ENCODE data around the gene AQP2.
A peak's percentile ranks its signal among the peaks of the same experiment; 100 is the strongest.

The AQP2 gene

GRCh38 chr12:49942512-49942893, 8.0 kb upstream of the AQP2 start:
- no peak for DNase-seq

DNA sequence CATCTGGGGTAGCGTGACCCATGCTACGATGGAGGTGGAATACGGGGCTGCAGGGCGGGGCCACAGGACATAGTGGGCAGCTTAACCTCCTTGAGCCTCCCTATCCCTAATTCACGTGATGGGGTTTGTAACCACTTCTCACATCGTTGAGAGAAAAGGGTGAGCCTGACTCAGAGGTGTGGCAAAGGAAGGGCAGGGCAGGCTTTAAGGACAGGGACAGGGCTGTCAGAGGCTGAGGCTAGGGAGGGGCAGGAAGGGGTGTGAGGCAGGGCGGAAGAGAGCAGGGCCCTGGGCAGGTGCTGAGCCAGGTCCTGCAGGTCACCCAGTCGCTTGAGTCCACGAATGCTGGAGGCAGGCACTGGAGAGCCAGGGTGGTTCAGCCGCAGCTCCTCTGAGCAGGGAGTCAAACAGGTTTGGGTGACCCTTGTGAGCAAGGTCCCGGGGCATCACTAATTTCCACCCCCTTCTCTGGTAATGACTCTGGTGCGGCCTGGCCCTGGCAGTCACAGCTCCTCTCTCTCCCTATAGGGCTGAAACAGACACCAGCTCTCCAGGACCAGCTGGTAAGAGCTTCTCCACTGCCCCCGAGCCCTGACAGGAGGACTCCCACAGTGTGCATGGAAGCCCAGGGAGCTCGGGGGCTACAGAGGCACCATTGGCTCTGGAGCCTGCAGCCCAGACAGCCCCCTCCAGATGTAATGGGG, 7.5 kb upstream of the AQP2 start:
- DNase-seq: no peak

DNA sequence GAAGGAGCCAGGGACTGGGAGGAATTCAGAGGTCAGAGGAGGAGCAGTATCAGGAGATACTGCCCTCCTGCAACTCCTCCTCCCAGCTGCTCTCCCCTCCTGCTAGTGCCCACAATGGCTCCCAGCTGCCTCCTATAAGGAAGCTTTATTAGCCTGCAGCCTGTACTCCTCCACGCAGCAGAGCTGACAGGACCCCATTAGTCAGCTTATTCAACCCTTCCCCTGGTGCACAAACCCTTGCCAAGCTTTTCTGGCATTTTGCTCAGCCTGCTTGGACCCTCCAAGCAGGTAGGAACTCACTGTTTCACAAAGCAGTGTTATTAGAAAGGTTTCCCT, 6.9 kb upstream of the AQP2 start:
- DNase-seq: no peak

DNA sequence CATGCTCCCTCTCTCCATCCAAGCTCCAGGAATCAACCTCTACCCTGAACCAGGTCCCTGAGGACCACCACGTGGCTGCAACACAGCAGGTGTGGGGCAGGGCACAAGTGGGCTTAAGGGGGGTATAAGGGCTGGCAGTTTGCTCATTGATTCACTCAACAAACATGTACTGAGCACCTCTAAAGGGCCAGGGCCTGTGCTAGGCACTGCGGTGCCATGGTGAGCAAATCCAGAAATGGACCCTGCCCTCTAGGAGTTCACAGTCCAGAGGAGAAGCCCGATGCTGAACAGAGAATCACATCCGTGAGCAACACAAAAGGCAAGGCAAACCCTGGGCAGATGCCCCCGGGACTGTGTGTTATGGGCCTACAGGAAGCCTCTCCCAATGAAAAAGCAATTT, 6.5 kb upstream of the AQP2 start:
- no peak for DNase-seq

DNA sequence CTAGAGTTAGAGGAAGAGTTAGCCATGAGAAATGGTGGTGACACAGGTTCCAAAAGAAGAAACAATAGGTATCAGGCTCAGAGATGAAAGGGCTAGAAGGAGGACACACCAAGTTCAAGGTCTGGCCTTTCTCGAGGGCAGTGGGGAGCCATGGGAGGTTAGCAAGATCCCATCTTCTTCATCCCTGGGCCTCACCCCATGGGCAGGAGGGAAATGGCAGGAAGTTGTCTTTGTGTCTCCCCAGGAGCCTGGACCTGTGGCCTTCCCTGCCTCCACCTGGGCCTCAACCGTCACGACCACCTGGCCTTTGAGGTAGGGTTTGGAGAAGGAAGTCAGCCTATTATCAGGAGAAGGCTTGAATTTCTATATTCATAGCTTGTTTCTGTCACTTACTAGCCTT, 5.8 kb upstream of the AQP2 start:
- DNase-seq: no peak

DNA sequence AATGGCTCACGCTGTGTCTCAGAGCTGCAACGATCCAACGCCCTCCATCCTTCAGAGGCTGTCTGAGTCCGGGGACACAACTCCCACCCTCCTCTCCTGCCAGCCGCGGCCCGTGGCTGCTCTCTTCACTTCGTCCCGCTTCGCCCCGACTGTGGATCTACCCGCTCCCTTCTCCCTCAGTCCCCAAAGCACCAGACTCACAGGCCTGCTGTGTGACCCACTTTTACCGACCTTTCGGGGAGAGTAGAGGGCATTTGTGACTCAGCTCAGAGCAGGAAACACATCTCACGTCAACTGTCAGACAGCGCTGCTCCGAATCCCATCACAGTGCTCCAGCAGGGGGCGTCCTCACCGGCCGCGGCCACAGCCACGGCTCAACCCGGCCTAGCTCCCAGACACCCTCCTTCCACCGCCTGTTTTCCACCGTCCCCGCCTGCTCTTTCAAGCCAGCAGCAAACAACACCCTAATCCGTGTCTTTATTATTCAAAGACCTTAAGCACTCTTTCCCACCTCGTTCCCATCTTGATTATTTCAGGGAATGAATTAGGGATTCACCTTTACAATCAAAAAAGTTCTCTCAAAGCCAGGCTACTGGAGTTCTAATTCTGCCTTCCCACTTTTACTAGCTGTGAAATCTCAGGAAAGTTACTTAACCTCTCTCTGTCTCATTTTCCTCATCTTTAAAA, 5.0 kb upstream of the AQP2 start:
- peak; percentile 89 to 93 (median 93) for DNase-seq

- no peak for DNase-seq
Observed at GRCh38 chr12:49946086-49946485, 4.5 kb upstream of the AQP2 start.

DNA sequence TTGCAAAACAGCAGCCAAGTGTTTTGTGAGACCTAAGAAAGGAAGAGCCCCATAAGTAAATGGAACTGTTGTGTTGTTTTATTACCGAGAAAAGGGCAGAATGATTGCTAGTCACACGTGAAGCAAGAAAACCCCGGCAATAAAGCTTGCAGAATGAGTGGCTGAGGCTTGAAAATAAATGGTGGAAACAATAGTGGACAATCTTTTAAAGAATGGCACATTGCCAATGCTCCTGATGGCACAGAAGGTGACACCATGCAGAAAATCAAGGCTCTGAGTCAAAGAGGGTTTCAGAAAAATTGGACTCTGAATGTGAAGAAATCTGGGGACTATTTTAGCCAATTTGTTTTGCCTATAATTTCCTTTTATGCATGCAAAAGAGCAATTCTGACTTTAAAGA, 4.0 kb upstream of the AQP2 start:
- no peak for DNase-seq

GRCh38 chr12:49947593-49948226, 2.8 kb upstream of the AQP2 start:
- no peak for DNase-seq

DNA sequence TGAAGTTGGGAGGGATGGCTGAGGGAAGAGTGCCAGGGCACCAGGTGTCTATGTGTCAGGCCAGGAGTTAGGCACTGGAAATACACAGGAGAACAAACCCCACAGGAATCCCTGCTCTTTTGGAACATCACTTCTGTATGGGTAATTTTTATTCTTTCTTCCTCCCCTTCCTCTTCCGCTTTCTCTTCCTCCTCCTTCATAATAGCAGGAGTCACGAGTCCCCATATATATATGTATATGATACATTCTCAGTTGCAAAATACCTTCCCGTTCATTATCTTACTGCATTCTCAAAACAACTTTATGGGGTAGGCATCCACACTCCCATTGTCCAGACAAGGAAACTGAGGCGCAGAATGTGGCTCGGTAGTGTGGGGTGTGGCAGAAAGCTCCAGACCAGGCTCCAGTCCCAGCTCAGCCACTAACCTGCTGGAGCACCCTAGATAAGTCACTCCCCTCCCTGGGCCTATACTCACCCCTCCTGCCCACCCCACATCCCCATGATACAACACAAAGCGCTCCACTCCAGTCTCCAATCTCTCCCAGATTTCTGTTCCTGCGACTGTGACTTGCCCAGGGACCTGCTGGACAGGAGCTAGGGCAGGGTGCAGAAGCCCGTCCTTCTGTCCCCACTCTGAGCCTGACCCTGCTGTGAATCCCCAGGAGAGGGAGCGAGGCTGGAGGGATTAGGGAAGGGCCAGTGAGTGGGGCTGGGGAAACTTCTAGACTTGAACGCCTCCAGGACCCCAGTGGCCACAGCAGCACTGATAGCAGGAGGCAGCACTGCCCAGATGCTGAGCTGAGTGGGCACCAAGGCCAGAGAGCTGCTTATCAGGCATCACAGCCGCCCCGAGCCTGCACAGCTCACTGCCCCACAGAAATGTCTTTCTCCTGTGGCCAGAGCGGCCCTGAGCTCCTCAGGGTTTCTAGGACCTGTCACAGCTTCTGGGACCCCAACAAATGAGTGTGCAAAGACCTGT, 1.4 kb upstream of the AQP2 start:
- DNase-seq: peak; percentile 53 to 78 (median 77)

DNA sequence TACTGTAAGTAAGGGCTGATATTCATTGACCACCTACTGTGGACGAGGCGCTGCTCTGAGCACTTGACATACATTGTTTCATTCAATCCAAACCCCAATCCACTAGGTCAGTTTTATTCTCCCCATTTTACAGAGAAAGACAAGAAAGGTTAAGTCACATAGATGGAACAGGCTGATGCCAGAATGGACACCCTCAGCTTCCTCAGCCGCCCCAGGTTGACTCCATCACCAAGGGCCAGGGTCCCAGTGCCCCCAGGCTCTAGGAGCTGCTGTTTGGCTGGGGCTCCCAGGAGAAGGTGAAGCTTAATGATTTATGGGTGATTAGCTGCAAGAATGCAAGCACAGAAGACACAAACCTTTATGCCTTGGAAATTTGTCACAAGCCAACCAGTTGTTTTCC, 671 bp upstream of the AQP2 start:
- no peak for DNase-seq

GRCh38 chr12:49951411-49952240, 1.1 kb downstream of the AQP2 start:
- DNase-seq: no peak

- DNase-seq: peak in 2 of 3 donors; percentile 49 to 50
Observed at GRCh38 chr12:49952391-49953055, 2.0 kb downstream of the AQP2 start.

- DNase-seq: no peak
Observed at GRCh38 chr12:49953151-49953550, 2.6 kb downstream of the AQP2 start.

- DNase-seq: no peak
Observed at GRCh38 chr12:49953961-49954846, 3.7 kb downstream of the AQP2 start.

DNA sequence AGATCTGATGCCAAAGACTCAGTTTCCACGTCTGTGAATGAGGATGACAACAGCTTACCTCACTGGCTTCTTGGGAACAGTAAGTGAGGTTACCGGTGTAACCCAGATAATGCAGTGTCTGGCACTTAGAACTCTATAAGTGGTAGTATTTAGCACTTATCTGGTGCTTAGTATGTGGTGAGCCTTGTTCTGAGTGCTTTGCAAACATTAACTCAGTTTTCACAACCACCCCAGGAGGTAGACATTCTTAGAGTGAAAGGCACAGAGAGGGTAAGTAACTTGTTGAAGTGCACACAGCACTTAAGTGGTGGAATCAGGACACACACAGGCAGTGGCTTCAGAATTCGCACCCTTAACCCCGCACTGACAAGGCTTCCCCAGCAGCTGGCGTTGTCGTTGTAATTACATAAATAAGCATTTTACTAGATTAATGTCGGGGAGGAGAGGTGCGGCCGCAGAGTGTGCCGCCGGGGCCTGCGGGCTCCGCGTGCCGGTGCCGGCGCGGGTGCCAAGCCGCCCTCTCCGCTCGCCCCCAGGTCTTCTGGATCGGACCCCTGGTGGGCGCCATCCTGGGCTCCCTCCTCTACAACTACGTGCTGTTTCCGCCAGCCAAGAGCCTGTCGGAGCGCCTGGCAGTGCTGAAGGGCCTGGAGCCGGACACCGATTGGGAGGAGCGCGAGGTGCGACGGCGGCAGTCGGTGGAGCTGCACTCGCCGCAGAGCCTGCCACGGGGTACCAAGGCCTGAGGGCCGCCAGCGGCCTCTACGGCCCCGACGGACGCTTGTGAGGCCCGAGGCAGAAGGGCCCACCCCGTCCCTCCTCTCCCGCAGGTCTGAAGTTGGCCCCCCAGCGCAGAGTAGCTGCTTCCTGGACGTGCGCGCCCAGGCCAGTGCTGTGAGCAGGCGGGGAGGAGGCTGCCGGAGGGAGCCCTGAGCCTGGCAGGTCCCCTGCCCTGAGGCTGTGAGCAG, 4.6 kb downstream of the AQP2 start:
- no peak for DNase-seq

DNA sequence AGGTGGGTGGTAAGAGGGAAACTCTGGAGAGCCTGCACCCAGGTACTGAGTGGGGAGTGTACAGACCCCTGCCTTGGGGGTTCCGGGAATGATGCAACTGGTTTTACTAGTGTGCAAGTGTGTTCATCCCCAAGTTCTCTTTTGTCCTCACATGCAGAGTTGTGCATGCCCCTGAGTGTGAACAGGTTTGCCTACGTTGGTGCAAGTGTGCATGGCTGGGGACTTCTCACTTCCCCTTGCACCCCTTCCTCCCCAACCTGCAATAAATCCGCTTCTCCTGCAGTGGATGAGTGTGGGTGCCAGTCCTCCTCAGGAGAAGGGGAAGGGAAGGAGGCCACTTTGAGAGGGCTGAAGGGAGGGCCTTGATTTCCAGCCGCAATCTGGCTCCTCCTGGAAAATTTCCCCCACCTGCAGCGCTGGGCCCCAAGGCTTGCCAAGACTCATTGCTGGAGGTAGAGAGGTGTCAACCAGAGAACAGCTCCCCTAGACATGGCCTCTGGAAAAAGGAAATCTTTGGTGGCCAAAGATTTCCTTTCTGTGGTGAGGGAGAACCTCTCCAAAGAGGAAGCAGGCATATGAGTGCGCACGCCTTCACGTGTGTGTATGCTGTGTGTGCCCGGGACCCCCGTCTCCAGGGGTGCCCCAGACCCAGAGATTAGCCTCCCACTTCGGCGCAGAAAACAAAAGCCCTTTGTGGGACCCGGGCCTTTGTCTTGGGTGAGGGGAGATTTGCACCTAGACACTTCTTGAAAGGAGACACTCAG, 5.5 kb downstream of the AQP2 start:
- DNase-seq: peak in 2 of 3 donors; percentile 32 to 45
